Right kidney (tissue), 1 donor: ENCODE measurements around the gene CYP4F12.
"Not testable (repeated sequence)": the region's sequence is repeated elsewhere in the genome, so short reads cannot be mapped to it uniquely, and the experiment has no call there.

Experiments
- DNase-seq: peaks from one replicate; pipeline ENCODE4 v3.0.0-alpha.2; 2016

The CYP4F12 gene

GRCh38 chr19:15650123-15650522, 22.8 kb upstream of the CYP4F12 start:
- not testable (repeated sequence) for DNase-seq

GRCh38 chr19:15651791-15652190, 21.1 kb upstream of the CYP4F12 start:
- DNase-seq, result no peak

DNA sequence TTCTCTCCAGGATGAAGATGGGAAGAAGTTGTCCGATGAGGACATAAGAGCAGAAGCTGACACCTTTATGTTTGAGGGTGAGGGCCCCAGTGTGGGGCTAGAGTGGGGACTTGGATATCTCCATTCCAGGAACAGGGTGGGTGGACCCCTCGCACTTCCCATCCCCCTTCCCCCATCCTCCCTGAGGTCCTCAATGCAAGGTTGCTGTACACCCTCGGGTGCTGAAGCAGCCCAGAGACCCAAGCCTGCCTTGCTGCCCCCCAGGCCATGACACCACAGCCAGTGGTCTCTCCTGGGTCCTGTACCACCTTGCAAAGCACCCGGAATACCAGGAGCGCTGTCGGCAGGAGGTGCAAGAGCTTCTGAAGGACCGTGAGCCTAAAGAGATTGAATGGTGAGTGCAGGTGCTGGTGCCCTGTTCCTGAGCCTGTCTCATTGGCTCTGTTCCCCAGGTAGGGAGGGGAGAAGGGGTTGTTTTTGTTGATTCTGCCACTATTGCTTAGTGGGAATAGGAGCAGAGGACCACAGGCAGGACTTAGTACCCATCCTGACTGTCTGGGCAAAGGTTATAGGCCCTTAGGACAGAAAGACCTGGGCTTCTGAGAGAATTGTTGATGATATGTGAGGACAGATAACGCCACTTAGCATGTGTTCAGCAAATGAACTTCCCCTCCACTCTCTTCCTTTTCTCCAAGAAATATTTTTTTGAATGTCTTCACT, 20.2 kb upstream of the CYP4F12 start:
- DNase-seq, result no peak

GRCh38 chr19:15656467-15656866, 16.4 kb upstream of the CYP4F12 start:
- DNase-seq, result no peak

- no peak for DNase-seq
Measured at GRCh38 chr19:15663247-15663646, 9.6 kb upstream of the CYP4F12 start.

DNA sequence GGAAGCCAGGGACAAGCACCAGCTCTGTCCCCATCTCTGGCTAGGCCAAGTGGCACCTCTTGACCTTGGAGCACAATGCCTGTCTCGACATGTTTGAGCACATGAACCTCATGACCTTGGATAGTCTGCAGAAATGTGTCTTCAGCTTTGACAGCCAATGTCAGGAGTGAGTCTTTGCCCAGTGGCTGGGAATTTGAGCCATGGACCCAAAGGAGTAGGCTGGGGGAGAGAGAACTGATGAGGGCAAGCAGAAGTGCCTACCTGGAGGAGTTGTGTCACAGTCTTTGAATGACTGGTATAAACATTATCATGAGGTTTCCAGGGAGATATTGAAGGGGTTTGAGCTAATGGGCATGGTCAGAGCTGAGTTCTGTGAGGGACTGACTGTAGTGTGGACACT, 6.7 kb upstream of the CYP4F12 start:
- DNase-seq, result no peak

GRCh38 chr19:15666883-15667282, 6.0 kb upstream of the CYP4F12 start:
- DNase-seq, result no peak

DNA sequence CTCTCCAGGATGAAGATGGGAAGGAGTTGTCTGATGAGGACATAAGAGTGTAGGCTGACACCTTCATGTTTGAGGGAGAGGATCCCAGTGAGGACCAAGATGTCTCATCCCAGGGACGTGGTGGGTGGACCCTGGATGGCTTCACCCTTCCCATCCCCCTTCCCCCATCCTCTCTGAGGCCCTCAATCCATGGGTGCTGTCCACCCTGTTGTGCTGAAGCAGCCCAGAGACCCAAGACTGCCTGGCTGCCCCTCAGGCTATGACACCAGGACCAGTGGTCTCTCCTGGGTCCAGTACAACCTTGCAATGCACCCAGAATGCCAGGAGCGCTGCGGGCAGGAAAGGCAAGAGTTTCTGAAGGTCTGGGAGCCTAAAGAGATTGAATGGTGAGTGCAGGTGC, 3.4 kb upstream of the CYP4F12 start:
- DNase-seq, result no peak

DNA sequence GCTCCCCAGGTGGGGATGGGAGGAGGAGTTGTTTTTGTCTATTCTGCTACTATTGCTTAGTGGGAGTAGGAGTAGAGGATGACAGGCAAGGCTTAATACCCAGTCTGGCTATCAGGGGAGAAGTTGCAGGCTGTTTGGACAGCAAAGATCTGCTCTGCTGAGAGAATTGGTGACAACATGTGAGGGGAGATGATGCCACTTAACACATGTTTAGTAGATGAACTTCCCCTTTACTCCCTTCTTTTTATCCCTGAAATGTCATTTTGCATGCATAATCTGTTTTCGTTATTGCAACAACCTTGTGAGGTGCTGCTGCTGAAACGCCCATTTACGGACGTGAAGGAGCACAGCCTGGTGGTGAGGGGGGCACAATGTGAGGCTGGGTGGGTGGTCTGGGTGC, 3.0 kb upstream of the CYP4F12 start:
- no peak for DNase-seq

DNA sequence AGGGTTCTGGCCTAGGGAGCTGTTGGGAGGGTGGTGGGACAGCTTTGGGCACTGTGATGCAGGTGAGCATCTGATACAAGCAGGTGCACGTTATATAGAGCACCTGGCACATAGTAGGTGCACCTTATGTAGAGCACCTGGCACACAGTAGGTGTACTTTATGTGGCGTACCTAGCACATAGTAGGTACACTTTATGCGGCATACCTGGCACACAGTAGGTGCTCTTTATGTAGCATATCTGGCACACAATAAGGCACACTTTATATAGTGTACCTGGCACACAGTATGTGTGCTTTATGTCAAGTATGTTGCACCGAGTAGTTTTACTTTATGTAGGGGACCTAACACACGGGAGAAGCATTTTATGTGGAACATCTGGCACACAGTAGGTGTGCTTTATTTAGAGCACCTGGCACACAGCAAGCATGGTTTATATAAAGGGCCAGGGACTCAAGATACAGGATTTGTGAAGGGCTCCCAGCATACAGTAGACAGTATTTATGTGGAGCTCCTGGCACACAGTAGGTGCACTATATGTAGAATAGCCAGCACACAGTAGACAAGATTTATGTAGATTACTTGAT, 1.6 kb upstream of the CYP4F12 start:
- no peak for DNase-seq

GRCh38 chr19:15671891-15672579, 852 bp upstream of the CYP4F12 start:
- DNase-seq, result no peak

DNA sequence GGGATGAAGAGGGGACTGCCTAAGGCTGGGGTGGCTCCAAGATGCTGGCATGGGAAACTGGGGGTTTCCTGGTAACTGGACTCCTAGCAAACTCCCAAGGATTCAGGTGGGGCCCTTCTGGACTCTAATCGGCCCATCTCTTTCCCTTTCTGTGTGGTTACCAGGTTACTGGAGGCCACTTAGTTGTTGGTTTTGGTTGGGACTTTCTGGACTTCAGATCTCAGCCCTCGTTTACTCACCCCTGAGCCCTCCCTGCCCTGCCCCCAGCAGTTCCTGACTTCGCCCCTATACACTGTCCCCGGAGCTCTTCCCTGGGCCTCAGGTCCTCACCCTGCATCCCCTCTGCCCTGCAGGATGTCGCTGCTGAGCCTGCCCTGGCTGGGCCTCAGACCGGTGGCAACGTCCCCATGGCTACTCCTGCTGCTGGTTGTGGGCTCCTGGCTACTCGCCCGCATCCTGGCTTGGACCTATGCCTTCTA, 328 bp downstream of the CYP4F12 start:
- no peak for DNase-seq

GRCh38 chr19:15675560-15675959, 2.7 kb downstream of the CYP4F12 start:
- DNase-seq, result no peak

GRCh38 chr19:15679089-15679488, 6.2 kb downstream of the CYP4F12 start:
- no peak for DNase-seq

DNA sequence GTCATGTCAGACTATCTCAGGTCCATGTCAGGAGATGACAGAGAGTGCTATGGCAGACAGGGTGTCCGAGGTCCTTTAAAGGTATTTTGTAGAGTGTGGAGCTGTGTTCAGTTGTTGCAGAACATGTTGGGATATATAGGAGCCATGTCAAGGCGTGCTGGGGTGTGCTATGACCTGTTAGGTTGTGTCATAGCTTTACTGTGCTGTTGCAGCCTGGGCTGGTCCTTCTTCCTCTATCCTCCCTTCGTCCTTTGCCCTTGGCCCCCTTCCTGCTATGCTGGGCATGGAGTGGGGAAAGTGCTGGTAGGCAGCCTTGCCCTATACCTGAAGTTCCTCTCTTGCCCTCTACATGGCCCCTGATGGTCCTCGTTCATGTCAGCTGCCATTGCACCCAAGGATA, 7.0 kb downstream of the CYP4F12 start:
- DNase-seq, result not testable (repeated sequence)

DNA sequence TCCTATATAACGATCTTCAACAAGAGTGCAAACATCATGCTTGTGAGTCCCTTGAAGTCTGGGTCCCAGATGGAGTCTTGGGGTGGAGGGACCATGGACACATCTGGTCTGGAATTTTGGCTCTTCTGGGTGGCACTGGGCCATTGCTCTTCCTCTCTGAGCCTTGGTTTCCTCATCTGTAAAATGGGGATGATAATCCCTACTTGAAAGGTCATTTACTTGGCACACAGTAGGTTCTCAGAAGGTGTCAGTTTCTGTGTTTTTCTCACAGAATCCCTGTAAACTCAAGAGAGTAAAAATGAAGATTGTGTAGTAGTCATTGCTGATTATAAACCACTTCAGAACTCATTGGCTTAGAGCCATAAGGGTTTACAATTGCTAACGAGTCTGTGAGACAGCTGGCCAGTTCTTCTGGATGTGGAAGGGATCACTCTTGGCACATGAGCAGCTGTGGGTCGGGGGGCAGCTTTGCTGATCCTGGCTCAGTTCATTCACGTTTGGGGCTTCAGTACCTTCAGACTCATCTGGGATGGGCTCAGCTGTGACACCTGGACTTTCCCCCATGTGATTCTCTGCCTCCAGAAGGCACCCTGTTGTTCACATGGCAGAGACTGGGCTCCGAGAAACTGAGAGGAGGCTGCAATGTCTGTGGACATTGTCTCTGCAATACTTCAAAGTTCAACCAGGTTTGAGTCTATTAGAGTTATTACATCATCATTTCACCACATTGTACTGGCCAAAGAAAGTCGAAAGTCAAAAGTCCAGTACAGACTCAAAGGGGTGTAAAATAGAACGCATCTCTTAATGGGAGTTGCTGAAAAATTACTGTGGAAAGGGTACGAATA, 7.8 kb downstream of the CYP4F12 start:
- no peak for DNase-seq

DNA sequence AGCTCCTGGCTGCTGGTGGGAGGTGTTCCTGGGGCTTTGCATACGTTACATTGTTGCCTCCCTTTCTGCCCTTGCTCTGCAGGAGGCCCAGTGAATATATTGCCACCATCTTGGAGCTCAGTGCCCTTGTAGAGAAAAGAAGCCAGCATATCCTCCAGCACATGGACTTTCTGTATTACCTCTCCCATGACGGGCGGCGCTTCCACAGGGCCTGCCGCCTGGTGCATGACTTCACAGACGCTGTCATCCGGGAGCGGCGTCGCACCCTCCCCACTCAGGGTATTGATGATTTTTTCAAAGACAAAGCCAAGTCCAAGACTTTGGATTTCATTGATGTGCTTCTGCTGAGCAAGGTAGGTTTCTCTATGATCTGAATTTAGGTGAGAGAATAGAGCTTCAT, 10.5 kb downstream of the CYP4F12 start:
- DNase-seq, result no peak

- no peak for DNase-seq
Measured at GRCh38 chr19:15684828-15685227, 11.9 kb downstream of the CYP4F12 start.

DNA sequence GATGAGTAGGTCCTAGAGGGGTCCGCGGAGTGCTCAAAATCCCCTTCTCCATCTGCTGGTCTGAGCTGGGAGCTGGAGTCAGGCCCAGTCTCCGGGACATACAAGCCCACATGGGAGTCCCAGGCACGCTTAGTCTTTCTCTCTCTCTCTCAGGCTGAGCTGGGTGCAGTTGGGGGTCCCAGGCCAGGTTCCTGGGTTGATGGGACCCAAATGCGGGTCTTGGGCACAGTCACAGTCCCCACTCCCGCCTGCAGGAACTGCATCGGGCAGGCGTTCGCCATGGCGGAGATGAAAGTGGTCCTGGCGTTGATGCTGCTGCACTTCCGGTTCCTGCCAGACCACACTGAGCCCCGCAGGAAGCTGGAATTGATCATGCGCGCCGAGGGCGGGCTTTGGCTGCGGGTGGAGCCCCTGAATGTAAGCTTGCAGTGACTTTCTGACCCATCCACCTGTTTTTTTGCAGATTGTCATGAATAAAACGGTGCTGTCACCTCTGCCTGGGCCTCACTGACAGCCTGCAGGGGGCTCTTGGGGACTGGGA, 23.8 kb downstream of the CYP4F12 start:
- DNase-seq, result no peak

- no peak for DNase-seq
Measured at GRCh38 chr19:15701757-15702533, 29.1 kb downstream of the CYP4F12 start.

GRCh38 chr19:15702534-15702930, 29.6 kb downstream of the CYP4F12 start:
- no peak for DNase-seq

- no peak for DNase-seq
Measured at GRCh38 chr19:15714638-15715037, 41.8 kb downstream of the CYP4F12 start.
